Endothelial cell (in vitro differentiated cells): Measurements from ENCODE around the gene REPIN1. TPM values are rescaled to one million over a fixed set of nuclear protein-coding genes. Genes with fewer than 3 reads are reported as not detected.

ENCODE experiments used
- DNase-seq: peaks from one replicate; pipeline ENCODE4 v3.0.0; 2021; ENCODE audit warnings: low spot score
- H3K27ac Mint-ChIP-seq: one replicate; pipeline ENCODE4 v1.8.0; 2021; ENCODE audit warnings: mixed read lengths, inconsistent platforms; ENCODE audit not compliant: unreplicated experiment
- H3K27me3 Mint-ChIP-seq: one replicate; pipeline ENCODE4 v1.8.0; 2021; ENCODE audit warnings: mild to moderate bottlenecking, moderate library complexity, mixed read lengths, inconsistent platforms; ENCODE audit not compliant: unreplicated experiment
- H3K36me3 Mint-ChIP-seq: one replicate; pipeline ENCODE4 v1.8.0; 2021; ENCODE audit warnings: mild to moderate bottlenecking, low read depth, mixed read lengths, inconsistent platforms; ENCODE audit not compliant: unreplicated experiment
- H3K4me1 Mint-ChIP-seq: one replicate; pipeline ENCODE4 v1.8.0; 2021; ENCODE audit warnings: mild to moderate bottlenecking, mixed read lengths, inconsistent platforms; ENCODE audit not compliant: unreplicated experiment
- H3K4me3 Mint-ChIP-seq: one replicate; pipeline ENCODE4 v1.8.0; 2021; ENCODE audit warnings: mild to moderate bottlenecking, mixed read lengths, inconsistent platforms; ENCODE audit not compliant: unreplicated experiment
- H3K9me3 Mint-ChIP-seq: one replicate; pipeline ENCODE4 v1.8.0; 2021; ENCODE audit warnings: mixed read lengths, inconsistent platforms; ENCODE audit not compliant: unreplicated experiment
- CTCF ChIP-seq: fragments of 200-600 bp; sonication (generic); IDR thresholded peaks from one replicate; pipeline ENCODE4 v1.5.0; 2021; ENCODE audit warnings: antibody characterized with exemption; ENCODE audit not compliant: unreplicated experiment
- total RNA-seq: library from RNA; stranded (reverse); fragmentation: NEBNext Ultra II Directional; extraction: Animal tissue kit (Norgen Biotek cat#: 25700); gene quantifications from one replicate; pipeline ENCODE4 v1.2.1, GENCODE V29; 2021; ENCODE audit not compliant: unreplicated experiment

Gene REPIN1
- total RNA-seq, 1 donor from 2014 or later, result 138 TPM

- Mint-ChIP-seq H3K4me3 (no peak overlapping the region), H3K36me3 (peaks cover 33% of the 10 kb centered on the region), H3K27me3 (peaks cover 13% of the 10 kb centered on the region), H3K4me1 (peaks cover 19% of the 10 kb centered on the region), H3K27ac (no peak overlapping the region), H3K9me3 (no peaks in the 10 kb centered on the region)
- no peak for TF ChIP-seq CTCF
- no peak for DNase-seq
These were observed 31.6 kb downstream of the REPIN1 start for GRCh38 chr7:150400008-150400787.

- H3K36me3 Mint-ChIP-seq, result peaks cover 28% of the 10 kb centered on the region
- no peak overlapping the region for H3K4me3 Mint-ChIP-seq
- no peak for TF ChIP-seq CTCF
- no peaks in the 10 kb centered on the region for H3K9me3 Mint-ChIP-seq
- H3K27me3 Mint-ChIP-seq, result peaks cover 16% of the 10 kb centered on the region
- peak overlapping the region; percentile 36 for H3K27ac Mint-ChIP-seq
- H3K4me1 Mint-ChIP-seq, result peaks cover 24% of the 10 kb centered on the region
- no peak for DNase-seq
These were observed 32.3 kb downstream of the REPIN1 start for GRCh38 chr7:150400788-150401423.

GRCh38 chr7:150401424-150401790, 32.8 kb downstream of the REPIN1 start:
- Mint-ChIP-seq H3K9me3 (no peaks in the 10 kb centered on the region), H3K27me3 (peaks cover 16% of the 10 kb centered on the region), H3K4me1 (peaks cover 29% of the 10 kb centered on the region), H3K36me3 (peaks cover 23% of the 10 kb centered on the region), H3K4me3 (no peak overlapping the region), H3K27ac (peak overlapping the region; percentile 36)
- no peak for TF ChIP-seq CTCF
- DNase-seq, result no peak

GRCh38 chr7:150401861-150402631, 33.4 kb downstream of the REPIN1 start:
- peak overlapping the region; percentile 11 for H3K4me3 Mint-ChIP-seq
- H3K27me3 Mint-ChIP-seq, result peaks cover 18% of the 10 kb centered on the region
- TF ChIP-seq CTCF, result no peak
- DNase-seq, result no peak
- H3K9me3 Mint-ChIP-seq, result no peaks in the 10 kb centered on the region
- H3K27ac Mint-ChIP-seq, result no peak overlapping the region
- peaks cover 27% of the 10 kb centered on the region for H3K36me3 Mint-ChIP-seq
- peaks cover 33% of the 10 kb centered on the region for H3K4me1 Mint-ChIP-seq
